B cell (primary cell): ENCODE data around the gene IL18R1.

Source experiments
- CTCF ChIP-seq: fragments of 200-600 bp; IDR thresholded peaks from one replicate; pipeline ENCODE4 v1.8.0; 2022; ENCODE audit warnings: antibody characterized with exemption, mild to moderate bottlenecking
- EZH2 ChIP-seq: IDR thresholded peaks from 2 replicates; pipeline ENCODE4 v1.6.1; 2012; ENCODE audit warnings: borderline replicate concordance, low read depth, mild to moderate bottlenecking, moderate library complexity, low read length; ENCODE audit not compliant: insufficient read depth, poor library complexity, severe bottlenecking

- TF ChIP-seq EZH2 (no peak), CTCF (no peak)
Observed at GRCh38 chr2:102428573-102428972, 73.0 kb downstream of the IL18R1 start.
